GM12874 (cell line): Measurements from ENCODE around the gene POLA2.
A peak's percentile ranks its signal among the peaks of the same experiment; 100 is the strongest.

Source experiments
- CTCF ChIP-seq: IDR thresholded peaks from 2 replicates; pipeline ENCODE4 v1.5.1; 2011; ENCODE audit warnings: low read depth, mild to moderate bottlenecking, control low read depth, low read length, moderate library complexity; ENCODE audit not compliant: insufficient read depth

POLA2 gene

GRCh38 chr11:65308281-65308891, 46.6 kb downstream of the POLA2 start:
- TF ChIP-seq CTCF, result no peak

GRCh38 chr11:65309006-65309405, 47.2 kb downstream of the POLA2 start:
- TF ChIP-seq CTCF, result no peak

GRCh38 chr11:65310215-65310614, 48.5 kb downstream of the POLA2 start:
- no peak for TF ChIP-seq CTCF

GRCh38 chr11:65310736-65311135, 49.0 kb downstream of the POLA2 start:
- TF ChIP-seq CTCF, result no peak

GRCh38 chr11:65311170-65311678, 49.5 kb downstream of the POLA2 start:
- TF ChIP-seq CTCF, result no peak

GRCh38 chr11:65314501-65315203, 52.9 kb downstream of the POLA2 start, which contains the start of gene CDC42EP2:
Gene CDC42EP2, plus strand, starts transcription at chr11:65314866. Its CDS starts 6,033 bp downstream, at chr11:65320899.
- TF ChIP-seq CTCF, result no peak

GRCh38 chr11:65315204-65315865, 53.6 kb downstream of the POLA2 start:
- TF ChIP-seq CTCF, result peak; percentile 99
